ENCODE data around the gene RPS15A.
A peak's percentile ranks its signal among the peaks of the same experiment; 100 is the strongest.

Gene RPS15A

DNA sequence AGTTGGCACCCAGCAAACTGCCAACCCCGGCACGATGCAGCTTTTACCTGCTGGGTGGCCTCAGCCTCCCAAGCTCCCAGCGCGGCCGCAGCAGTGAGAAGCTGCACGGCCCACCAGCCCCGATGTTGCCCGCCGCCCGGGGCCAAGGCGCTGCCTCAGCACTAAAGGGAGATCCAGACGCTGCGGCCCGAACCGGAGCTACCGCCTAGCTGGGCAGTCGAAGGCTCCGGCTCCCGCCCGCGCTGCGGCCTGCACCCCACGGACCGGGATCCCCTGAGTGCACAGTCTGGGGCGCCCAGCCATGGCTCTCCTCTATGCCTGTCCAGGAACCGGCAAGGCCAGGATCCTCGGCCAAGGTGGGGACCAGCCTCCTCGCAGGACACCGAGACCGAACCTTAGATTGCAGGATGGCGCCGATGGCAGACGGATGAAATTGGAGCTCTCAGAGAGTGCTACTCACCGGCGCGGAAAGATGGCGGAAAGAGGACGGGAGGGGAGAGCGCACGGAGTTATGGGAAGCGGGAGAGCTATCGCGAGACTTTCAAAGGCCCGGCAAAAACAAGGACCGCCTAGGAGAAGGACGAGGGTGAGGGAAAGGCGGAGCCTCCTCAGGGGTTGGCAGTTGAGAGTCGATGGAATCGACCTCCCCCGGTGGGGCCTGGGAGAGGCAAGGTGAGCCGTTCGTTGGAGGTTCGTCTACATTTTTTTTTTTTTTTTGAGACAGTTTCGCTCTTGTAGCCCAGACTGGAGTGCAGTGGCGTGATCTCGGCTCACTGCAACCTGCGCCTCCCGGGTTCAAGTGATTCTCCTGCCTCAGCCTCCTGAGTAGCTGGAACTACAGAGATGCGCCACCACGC is at the start of gene RPS15A:
Gene RPS15A (minus strand): TSS at position 485 of the 857 bp plus-strand sequence. CDS start 1,221 bp downstream, outside the sequence.
- peak; percentile 98 for DNase-seq (ENCODE audit: low read depth, low spot score)
- no peaks in the 10 kb centered on the region for H3K9me3 ChIP-seq (ENCODE audit: control insufficient read depth, insufficient read depth, low read length)
- WGBS (ENCODE audit: insufficient coverage, insufficient read length) = no CpG with 5 or more reads among the region's 60 CpGs
- no peaks in the 10 kb centered on the region; the same call in 1 of the 2 replicates for H3K4me1 ChIP-seq (ENCODE audit: control insufficient read depth, insufficient read depth, low read length)
- H3K36me3 ChIP-seq (ENCODE audit: control insufficient read depth, insufficient read depth, low read length) = peaks cover 35% of the 10 kb centered on the region; the same call in 1 of the 2 replicates
- no peak within 1 kb of the TSS for H3K27ac ChIP-seq (ENCODE audit: low read length)
- peak within 1 kb of the TSS; percentile 75 for H3K4me3 ChIP-seq (ENCODE audit: low read length)
- H3K27me3 ChIP-seq (ENCODE audit: control insufficient read depth, insufficient read depth, low read length) = no peaks in the 10 kb centered on the region

DNA sequence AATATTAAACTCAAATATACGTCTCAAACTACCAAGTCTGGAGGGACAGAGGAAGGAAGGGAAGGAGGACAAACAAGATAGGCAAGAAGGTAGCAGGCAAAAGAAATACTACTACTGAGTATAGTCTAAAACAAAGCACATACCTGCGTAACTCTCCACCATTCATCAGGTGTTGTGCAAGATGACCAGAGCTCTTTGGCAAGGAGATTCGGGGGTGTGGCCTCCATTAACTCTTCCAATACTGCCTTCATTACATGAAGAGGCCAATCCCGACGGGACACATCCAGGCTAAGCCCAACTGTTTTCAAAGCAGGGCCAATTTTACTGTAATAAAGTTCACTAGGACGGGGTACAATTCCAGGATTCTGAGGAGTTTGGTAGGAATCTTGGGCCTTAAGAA is 49.4 kb upstream of the RPS15A start:
- no peaks in the 10 kb centered on the region for H3K9me3 ChIP-seq (ENCODE audit: control insufficient read depth, insufficient read depth, low read length)
- H3K36me3 ChIP-seq (ENCODE audit: control insufficient read depth, insufficient read depth, low read length) = peaks cover 34% of the 10 kb centered on the region
- H3K4me1 ChIP-seq (ENCODE audit: control insufficient read depth, insufficient read depth, low read length) = no peaks in the 10 kb centered on the region
- no peaks in the 10 kb centered on the region for H3K27me3 ChIP-seq (ENCODE audit: control insufficient read depth, insufficient read depth, low read length)
- no peak overlapping the region for H3K27ac ChIP-seq (ENCODE audit: low read length)
- H3K4me3 ChIP-seq (ENCODE audit: low read length) = no peak overlapping the region
- WGBS (ENCODE audit: insufficient coverage, insufficient read length) = 100% methylated on average over 1 of the region's 6 CpGs
- no peak for DNase-seq (ENCODE audit: low read depth, low spot score)

DNA sequence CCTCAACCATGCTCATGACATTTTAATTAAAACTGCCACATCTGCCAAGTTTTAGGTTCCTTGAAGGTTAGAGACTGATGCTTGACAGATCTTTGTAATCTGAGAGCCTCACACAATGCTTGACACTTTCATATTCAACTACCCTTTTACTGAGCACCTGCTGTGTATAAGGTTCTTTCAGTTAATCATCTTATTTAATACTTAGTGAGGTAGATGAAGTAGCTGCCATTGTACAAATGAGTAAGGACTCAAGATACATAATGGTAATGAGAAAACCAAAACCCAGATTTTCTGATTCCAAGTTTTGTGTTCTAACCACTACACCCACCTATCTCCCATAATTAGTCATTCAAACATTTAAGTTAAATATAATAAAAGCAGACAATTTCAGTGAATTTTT is 46.6 kb upstream of the RPS15A start:
- H3K36me3 ChIP-seq (ENCODE audit: control insufficient read depth, insufficient read depth, low read length) = peaks cover 43% of the 10 kb centered on the region
- no peak overlapping the region for H3K4me3 ChIP-seq (ENCODE audit: low read length)
- no peak for DNase-seq (ENCODE audit: low read depth, low spot score)
- no peaks in the 10 kb centered on the region for H3K4me1 ChIP-seq (ENCODE audit: control insufficient read depth, insufficient read depth, low read length)
- H3K27me3 ChIP-seq (ENCODE audit: control insufficient read depth, insufficient read depth, low read length) = no peaks in the 10 kb centered on the region
- no peak overlapping the region for H3K27ac ChIP-seq (ENCODE audit: low read length)
- H3K9me3 ChIP-seq (ENCODE audit: control insufficient read depth, insufficient read depth, low read length) = no peaks in the 10 kb centered on the region

DNA sequence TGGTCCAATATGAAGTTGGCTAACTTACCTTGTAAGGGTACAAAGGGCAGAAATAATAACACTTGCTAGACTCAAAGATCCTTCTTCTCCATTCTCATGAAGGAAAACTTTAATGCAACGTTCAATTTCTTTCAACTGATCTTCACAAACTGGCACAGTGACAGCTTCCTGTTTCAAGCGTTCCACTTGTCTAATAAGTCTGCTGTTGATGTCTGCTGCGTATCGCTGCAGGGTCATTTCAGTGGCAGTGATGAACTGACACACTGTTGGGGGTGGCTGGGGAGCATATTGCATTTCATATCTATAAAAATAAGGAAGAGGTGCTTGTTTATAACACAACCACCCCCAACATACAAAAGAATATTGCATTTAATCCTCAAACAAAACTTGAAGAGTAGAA is 44.7 kb upstream of the RPS15A start:
- Histone ChIP-seq H3K9me3 (ENCODE audit: control insufficient read depth, insufficient read depth, low read length) (no peaks in the 10 kb centered on the region), H3K36me3 (ENCODE audit: control insufficient read depth, insufficient read depth, low read length) (peaks cover 45% of the 10 kb centered on the region), H3K27me3 (ENCODE audit: control insufficient read depth, insufficient read depth, low read length) (no peaks in the 10 kb centered on the region), H3K4me3 (ENCODE audit: low read length) (no peak overlapping the region), H3K27ac (ENCODE audit: low read length) (no peak overlapping the region), H3K4me1 (ENCODE audit: control insufficient read depth, insufficient read depth, low read length) (no peaks in the 10 kb centered on the region)
- no peak for DNase-seq (ENCODE audit: low read depth, low spot score)
- no CpG with 5 or more reads among the region's 4 CpGs for WGBS (ENCODE audit: insufficient coverage, insufficient read length)

DNA sequence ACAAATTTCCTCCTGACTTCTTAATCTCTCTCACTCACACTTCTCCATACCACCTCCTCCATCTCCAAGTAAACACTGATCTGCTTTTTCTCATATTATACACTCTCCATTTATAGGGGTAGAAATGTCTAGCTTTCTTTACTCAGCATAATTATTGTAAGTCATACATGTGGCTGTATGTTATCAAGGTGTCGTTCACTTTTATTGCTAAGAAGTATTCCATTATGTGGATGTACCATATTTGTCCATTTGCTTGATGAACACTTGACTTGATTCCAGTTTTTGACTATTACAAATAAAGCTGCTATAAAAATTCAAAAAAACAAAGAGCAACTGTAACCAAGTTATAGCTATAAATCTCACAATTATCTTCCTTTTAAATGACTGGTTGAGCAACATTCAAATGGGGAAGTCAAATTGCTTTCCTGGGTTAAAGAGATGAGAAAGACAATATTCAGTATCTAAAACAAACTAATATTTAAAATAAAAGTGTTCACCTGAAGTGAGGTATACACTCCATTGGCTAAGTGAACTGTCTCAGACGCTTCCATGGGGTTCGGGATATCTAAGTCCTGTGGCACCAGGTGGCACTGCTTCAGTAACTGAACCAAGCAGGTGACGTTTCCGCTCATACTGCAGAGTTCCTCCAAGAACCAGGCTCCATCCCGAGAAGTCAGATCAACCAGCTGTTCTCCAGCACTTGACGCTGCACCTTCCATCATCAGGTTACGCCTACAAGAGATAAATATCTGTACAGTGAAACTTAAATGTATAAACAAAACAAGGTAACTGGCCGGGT is 43.8 kb upstream of the RPS15A start:
- H3K4me3 ChIP-seq (ENCODE audit: low read length) = no peak overlapping the region
- H3K4me1 ChIP-seq (ENCODE audit: control insufficient read depth, insufficient read depth, low read length) = no peaks in the 10 kb centered on the region
- no peaks in the 10 kb centered on the region for H3K27me3 ChIP-seq (ENCODE audit: control insufficient read depth, insufficient read depth, low read length)
- no peak for DNase-seq (ENCODE audit: low read depth, low spot score)
- H3K9me3 ChIP-seq (ENCODE audit: control insufficient read depth, insufficient read depth, low read length) = no peaks in the 10 kb centered on the region
- WGBS (ENCODE audit: insufficient coverage, insufficient read length) = no CpG with 5 or more reads among the region's 9 CpGs
- H3K27ac ChIP-seq (ENCODE audit: low read length) = no peak overlapping the region
- H3K36me3 ChIP-seq (ENCODE audit: control insufficient read depth, insufficient read depth, low read length) = peaks cover 45% of the 10 kb centered on the region

DNA sequence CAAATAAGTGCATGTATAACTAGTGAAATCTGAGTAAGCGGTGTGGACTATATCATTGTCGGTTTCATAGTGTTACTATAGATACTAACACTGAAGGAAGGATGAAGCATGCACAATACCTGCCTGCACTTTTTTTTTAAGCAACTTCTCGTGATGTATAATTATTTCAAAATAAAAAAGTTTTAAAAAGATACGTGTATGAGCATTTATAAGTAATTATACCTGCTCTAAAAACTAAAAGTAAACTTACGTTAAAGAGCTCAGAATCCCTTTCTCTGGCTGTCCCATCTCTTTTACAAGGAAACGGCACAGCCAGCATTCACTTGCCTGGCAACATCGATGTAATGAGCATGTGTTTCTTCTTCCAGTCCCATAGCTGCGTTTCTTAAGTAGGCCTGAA is 42.5 kb upstream of the RPS15A start:
- peaks cover 45% of the 10 kb centered on the region for H3K36me3 ChIP-seq (ENCODE audit: control insufficient read depth, insufficient read depth, low read length)
- no peak for DNase-seq (ENCODE audit: low read depth, low spot score)
- WGBS (ENCODE audit: insufficient coverage, insufficient read length) = no CpG with 5 or more reads among the region's 8 CpGs

DNA sequence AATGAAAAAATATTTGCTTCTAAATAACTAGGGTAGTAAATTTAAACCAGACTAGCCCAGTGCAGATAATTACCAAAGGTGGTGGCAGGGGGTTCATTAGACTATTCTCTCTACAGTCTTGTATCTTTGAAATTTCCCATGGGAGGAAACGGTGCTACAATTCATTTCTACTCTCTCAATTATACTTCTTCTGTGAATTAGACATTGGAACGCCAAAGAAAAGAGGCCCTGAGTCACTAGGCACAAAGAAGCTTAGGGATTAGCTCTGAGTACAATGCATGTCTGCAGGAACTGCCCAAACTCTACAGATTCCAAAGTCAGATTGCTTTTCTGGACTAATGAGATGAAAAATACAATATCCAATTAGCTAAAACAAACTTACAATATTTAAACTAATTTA is 41.9 kb upstream of the RPS15A start:
- Histone ChIP-seq H3K27me3 (ENCODE audit: control insufficient read depth, insufficient read depth, low read length) (no peaks in the 10 kb centered on the region), H3K27ac (ENCODE audit: low read length) (no peak overlapping the region), H3K4me1 (ENCODE audit: control insufficient read depth, insufficient read depth, low read length) (no peaks in the 10 kb centered on the region), H3K36me3 (ENCODE audit: control insufficient read depth, insufficient read depth, low read length) (peaks cover 40% of the 10 kb centered on the region), H3K4me3 (ENCODE audit: low read length) (no peak overlapping the region), H3K9me3 (ENCODE audit: control insufficient read depth, insufficient read depth, low read length) (no peaks in the 10 kb centered on the region)
- no CpG with 5 or more reads among the region's 2 CpGs for WGBS (ENCODE audit: insufficient coverage, insufficient read length)
- DNase-seq (ENCODE audit: low read depth, low spot score) = no peak

More for the DNA sequence above, 42.5 kb upstream of the RPS15A start:
- H3K4me1 ChIP-seq (ENCODE audit: control insufficient read depth, insufficient read depth, low read length) = no peaks in the 10 kb centered on the region
- H3K4me3 ChIP-seq (ENCODE audit: low read length) = no peak overlapping the region
- H3K9me3 ChIP-seq (ENCODE audit: control insufficient read depth, insufficient read depth, low read length) = no peaks in the 10 kb centered on the region
- H3K27me3 ChIP-seq (ENCODE audit: control insufficient read depth, insufficient read depth, low read length) = no peaks in the 10 kb centered on the region
- no peak overlapping the region for H3K27ac ChIP-seq (ENCODE audit: low read length)

DNA sequence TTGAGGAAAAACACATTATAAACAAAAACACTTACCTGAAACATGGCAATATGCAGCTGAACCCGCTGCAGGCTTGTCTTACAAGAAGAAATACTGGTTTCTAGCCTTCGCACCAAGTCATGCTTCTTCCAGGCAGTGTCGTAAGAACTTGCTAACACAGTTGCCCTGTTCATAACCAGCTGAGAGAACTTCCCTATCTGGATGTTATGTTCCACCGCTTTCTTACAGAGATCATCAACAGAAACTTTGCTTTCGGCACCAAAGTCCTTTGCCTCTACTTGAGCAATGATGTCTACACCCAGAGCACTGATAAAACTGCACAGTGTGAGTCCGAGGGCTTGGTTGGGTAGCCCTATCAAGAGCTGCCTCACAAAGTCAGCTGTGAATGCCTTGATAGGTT is 39.1 kb upstream of the RPS15A start:
- Histone ChIP-seq H3K27ac (ENCODE audit: low read length) (no peak overlapping the region), H3K36me3 (ENCODE audit: control insufficient read depth, insufficient read depth, low read length) (peaks cover 21% of the 10 kb centered on the region; the same call in 1 of the 2 replicates), H3K4me3 (ENCODE audit: low read length) (no peak overlapping the region), H3K9me3 (ENCODE audit: control insufficient read depth, insufficient read depth, low read length) (no peaks in the 10 kb centered on the region), H3K4me1 (ENCODE audit: control insufficient read depth, insufficient read depth, low read length) (no peaks in the 10 kb centered on the region), H3K27me3 (ENCODE audit: control insufficient read depth, insufficient read depth, low read length) (no peaks in the 10 kb centered on the region)
- no CpG with 5 or more reads among the region's 6 CpGs for WGBS (ENCODE audit: insufficient coverage, insufficient read length)
- no peak for DNase-seq (ENCODE audit: low read depth, low spot score)

DNA sequence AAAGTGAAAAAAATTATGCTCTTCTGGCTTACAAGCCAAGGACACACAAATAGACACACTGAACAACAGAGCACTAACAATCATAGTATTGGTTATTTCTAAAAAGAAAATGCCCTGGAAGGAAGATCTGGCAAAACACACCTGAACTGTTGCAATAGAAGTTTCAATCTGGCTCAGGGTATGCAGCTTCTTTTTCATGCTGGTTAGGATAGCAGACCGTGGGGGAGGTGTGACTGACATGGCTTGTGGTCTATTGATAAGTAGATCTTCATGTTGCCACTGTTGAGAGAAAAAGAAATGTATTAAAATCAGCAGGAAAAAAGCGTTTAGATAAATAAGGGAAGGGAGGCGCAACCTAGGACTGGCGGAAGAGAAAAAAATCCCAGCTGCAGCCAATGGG is 37.8 kb upstream of the RPS15A start:
- no CpG with 5 or more reads among the region's 4 CpGs for WGBS (ENCODE audit: insufficient coverage, insufficient read length)
- Histone ChIP-seq H3K9me3 (ENCODE audit: control insufficient read depth, insufficient read depth, low read length) (no peaks in the 10 kb centered on the region), H3K27me3 (ENCODE audit: control insufficient read depth, insufficient read depth, low read length) (no peaks in the 10 kb centered on the region), H3K4me3 (ENCODE audit: low read length) (no peak overlapping the region), H3K4me1 (ENCODE audit: control insufficient read depth, insufficient read depth, low read length) (no peaks in the 10 kb centered on the region), H3K27ac (ENCODE audit: low read length) (no peak overlapping the region), H3K36me3 (ENCODE audit: control insufficient read depth, insufficient read depth, low read length) (peaks cover 18% of the 10 kb centered on the region; the same call in 1 of the 2 replicates)
- no peak for DNase-seq (ENCODE audit: low read depth, low spot score)

DNA sequence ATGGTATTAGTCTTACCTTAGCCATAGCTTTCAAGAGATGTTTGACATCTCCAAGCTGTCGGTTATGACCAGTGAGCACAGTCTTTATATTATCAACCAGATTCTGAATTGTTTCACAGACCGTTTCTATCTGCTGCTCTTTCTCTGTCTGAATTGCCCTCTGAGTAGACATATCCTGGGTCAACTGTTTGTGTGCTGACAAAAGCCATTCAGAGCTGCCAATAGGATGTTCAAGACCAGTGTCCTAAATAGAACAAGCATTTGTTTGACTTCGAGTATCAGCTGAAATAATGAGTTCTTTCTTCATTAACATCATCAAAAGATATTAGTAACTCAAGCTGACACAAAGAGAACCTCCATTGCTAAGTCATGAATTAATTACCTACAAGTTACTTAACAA is 26.2 kb upstream of the RPS15A start:
- H3K9me3 ChIP-seq (ENCODE audit: control insufficient read depth, insufficient read depth, low read length) = no peaks in the 10 kb centered on the region
- H3K4me1 ChIP-seq (ENCODE audit: control insufficient read depth, insufficient read depth, low read length) = no peaks in the 10 kb centered on the region
- DNase-seq (ENCODE audit: low read depth, low spot score) = no peak
- H3K27ac ChIP-seq (ENCODE audit: low read length) = no peak overlapping the region
- no peak overlapping the region for H3K4me3 ChIP-seq (ENCODE audit: low read length)
- no peaks in the 10 kb centered on the region for H3K27me3 ChIP-seq (ENCODE audit: control insufficient read depth, insufficient read depth, low read length)
- no CpG with 5 or more reads among the region's 3 CpGs for WGBS (ENCODE audit: insufficient coverage, insufficient read length)
- H3K36me3 ChIP-seq (ENCODE audit: control insufficient read depth, insufficient read depth, low read length) = peaks cover 15% of the 10 kb centered on the region; the same call in 1 of the 2 replicates
